ENCODE measurements around the gene ZC2HC1B.
"Not testable (repeated sequence)": the region's sequence is repeated elsewhere in the genome, so short reads cannot be mapped to it uniquely, and the experiment has no call there.

ZC2HC1B gene, protein sequence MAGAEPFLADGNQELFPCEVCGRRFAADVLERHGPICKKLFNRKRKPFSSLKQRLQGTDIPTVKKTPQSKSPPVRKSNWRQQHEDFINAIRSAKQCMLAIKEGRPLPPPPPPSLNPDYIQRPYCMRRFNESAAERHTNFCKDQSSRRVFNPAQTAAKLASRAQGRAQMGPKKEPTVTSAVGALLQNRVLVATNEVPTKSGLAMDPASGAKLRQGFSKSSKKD

DNA sequence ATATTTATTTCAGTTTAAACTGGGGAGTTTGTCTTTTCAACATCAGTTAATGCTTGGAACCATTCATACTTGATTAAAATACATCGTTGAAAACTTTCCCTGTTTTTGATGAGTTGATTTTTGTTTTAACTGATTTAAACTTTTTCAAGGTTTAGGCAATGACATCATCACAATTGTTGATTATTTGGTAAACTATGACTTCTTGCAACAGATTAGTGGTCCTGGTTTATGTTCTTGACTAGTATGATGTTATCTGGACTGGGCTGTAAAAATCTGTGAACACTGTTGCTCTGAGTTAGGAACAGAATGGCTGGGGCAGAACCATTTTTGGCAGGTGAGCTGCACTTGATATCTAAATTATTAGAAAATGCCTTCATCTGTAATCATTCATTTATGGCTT lies at the start of gene ZC2HC1B:
Gene ZC2HC1B (plus strand): TSS at position 241 of the 400 bp plus-strand sequence. CDS start 66 bp downstream, at position 307.
- DNase-seq, result no peak

DNA sequence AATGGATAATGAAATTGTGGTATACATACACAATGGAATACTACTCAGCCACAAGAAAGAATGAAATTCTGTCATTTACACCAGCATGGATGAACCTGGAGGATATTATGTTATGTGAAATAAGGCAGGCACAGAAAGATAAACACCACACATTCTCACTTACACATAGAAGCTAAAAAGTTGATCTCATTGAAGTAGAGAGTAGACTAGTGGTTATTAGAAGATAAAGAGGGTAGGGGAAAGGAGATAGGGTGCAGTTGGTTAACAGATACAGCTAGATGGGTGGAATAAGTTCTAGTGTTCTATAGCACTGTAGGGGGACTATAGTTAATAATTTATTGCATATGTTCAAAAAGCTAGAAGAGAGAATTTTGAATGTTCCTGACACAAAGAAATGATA lies 46.7 kb upstream of the ZC2HC1B start:
- DNase-seq, result no peak

DNA sequence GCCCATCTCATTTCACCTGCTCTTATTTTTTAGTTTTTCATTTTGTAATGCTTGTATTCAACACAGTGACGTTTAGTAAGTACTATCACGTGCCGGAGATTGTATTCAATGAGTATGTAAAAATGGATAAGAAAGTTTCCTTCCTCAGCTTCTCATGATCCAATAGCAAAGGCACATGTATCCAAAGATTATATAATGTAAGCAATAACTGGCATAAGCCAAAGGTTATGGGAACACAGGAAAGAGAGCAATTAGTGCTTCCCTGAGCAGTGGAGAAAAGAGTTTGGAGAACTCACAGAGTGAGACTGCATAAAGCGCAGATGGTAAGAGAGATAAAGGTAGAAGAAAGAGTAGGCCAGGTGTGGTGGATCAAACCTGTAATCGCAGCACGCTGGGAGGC lies 42.9 kb upstream of the ZC2HC1B start:
- DNase-seq, result no peak

DNA sequence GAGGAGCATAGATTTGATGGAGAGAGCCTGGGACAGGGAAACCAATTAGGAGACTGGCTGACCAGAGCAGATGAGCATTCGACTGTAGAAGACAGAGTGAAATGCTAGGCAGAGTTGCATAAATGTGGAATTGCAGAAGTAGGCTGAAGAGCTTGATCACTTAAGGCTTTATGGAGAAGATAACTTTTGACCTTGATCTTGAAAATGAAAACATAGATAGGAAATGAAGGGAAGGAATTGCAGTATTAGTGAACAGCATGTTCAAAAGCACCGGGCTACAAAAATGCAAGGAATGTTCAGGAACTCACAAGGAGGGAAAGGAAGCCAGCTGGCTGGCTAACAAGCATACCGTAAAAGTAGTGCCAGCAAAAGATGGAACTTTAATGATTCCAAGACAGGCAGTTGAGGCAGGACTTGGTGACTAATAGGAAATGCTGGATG lies 41.7 kb upstream of the ZC2HC1B start:
- no peak for DNase-seq

DNA sequence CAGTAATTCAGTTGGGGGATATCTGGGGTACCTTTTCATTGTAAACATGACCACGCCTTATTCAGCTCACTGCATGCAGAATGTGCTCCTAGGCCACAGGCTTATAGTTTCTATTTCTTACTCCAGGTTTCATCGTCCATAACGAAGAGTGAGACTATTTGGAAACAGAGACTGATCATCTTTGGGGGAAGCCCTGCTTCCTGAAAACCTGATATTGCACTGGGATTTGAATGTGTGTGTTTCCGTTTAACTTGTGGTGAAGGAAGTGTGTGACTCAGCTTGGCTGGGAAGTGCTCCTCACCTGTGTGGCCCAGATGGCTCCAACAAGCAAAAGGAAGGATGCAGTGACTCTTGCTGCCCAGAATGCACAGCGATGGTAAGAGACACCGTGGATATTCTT lies 40.7 kb upstream of the ZC2HC1B start:
- no peak for DNase-seq

DNA sequence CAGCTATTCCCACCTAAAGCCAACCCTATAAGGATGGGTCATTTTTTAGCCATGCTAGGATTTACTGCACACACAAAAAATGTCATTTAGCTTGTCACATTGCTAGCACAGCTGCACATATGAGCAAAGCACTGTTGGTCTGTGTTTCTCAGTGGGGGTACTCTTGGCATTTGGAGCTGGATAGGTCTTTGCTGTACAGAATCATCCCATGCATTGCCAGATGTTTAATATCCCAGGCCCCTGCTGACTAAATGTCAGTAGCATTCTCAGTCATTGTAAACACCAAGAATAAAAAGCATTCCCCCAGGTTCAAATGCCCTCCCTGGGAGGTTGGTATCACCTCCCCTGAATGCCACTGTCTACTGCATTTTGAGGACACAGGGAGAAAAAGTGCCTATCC lies 35.7 kb upstream of the ZC2HC1B start:
- DNase-seq, result no peak

DNA sequence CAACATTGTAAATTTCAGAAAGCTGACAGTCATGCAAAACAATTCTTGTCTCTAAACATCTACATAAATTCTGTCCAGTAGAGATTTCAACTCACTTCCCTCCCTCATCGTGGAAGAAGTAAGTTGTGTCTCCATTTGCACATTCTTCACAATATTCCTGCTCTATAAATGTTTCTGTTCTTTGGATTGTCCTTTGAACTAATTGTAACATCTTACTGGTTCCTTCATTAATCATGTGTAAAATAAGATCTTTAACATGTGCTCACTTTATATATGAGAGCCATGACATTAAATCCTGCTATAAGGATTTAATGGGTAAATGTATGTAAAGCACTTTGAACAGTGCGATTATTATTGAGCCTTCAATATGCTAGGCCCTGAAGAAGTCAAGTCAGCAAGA lies 28.1 kb upstream of the ZC2HC1B start:
- no peak for DNase-seq

DNA sequence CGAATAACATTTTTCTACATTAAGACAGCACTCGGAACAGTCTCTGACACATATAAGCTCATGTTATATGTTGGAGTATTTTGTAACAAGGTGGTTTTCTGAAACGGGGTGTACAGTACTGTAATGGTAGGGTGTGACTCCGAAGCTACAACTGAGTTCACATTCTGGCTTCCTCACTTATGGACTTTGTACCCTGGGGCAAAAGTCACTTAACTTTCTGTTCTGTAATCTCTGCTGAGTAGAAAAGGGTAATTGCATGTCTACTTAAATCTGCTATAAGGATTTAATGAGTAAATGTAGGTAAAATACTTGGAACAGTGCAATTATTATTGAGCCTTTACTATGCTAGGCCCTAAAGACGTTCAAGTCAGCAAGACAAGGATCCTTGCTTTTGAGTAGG lies 25.9 kb upstream of the ZC2HC1B start:
- no peak for DNase-seq

DNA sequence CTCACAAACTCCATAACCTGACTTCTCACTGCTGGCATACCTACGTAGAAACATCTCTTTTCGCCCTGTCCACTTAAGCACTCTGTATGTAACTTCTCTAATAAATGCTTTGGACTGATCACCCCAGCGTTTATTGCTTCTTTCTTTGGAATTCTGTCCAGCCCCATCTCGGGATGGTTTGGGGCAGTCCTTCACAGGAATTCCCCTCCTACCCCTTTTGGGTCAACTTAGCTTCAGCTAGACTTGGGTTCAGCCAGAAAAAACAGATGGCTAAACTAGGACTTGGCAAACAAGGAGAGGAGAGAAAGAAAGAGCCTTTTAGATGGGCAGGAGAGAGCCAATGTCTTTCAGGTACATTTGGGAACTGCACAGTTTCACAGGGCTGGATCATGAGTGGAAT lies 25.1 kb upstream of the ZC2HC1B start:
- DNase-seq, result no peak

DNA sequence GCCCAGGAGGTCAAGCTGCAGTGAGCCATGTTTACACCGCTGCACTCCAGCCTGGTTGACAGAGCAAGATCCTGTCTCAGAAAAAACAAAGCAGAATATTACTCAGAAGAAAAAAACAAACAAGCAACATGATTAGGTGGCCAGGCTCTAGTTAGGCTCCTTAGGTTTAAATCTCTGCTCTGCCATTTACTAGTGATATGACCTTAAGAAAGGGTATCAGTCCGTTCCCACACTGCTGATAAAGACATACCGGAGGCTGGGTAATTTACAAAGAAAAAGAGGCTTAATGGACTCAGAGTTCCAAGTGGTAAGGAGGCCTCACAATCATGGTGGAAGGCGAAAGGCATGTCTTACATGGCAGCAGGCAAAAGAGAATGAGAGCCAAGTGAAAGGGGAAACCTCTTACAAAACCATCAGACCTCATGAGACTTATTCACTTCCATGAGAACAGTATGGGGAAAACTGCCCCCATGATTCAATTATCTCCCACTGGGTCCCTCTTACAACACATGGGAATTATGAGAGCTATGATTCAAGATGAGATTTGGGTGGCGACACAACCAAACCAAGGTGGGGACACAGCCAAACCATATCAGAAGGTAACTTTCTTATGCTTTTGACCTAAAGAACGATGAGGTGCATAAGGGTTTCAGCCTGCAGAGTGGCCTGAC lies 23.5 kb upstream of the ZC2HC1B start:
- no peak for DNase-seq

DNA sequence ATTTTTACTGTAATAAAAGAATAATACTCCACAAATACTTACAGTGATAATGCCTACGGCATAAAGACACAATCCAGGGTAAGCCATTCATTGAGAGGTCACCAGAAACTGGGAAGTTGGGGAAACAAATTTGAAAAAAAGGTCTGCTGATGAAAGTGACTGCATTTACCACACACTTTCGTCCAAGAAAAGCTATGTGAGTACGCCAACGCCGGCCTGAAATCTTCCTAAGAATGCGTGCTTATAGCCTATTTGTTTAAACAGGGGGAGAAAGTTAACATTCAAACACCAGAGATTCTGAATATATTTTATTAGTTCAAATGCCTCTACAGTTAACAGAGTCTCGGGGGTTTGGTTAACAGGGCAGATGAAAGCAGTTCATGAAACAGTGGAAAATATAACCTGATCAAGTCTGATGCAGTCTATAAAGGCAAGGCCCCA lies 21.8 kb upstream of the ZC2HC1B start:
- DNase-seq, result no peak

DNA sequence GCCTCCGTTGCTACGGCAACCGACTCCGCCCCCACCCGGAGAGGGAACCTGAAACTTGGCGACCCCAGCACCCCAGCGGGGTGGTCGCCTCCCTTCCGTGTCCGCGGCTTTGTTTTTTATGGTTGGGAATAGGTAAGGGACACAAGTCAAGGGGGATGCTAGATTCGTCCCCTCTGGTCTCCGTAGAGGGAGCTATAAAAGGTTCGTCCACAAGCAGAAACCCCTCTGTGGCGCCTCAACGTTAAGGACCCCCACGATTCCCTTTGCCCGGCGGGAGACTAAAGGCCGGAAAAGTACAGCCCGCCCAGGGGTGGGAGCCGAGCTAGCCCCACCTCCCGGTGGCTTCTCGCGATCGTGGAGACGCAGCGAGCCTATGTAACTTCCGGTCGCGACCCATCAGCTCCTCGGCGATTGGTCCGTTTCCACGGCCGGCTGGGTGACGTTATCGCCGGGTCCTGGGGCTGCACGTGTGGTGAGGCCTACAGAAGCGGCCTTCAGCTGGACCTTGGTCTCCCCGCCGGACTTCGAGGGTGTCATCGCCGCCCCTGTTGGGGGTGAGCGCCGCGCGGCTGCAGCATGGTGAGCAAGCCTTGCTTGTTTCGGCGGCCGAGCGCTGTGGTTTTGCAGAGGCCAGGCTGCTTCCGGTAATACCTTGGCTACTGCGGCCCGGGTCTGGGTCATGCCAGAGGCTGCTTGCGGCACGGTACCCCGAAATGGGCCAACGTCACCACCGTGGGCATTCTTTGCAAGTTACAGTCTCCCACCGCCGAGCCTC lies 21.2 kb upstream of the ZC2HC1B start, which contains the start of gene LTV1:
Gene LTV1 (plus strand): TSS at position 437 of the 775 bp plus-strand sequence. CDS start 140 bp downstream, at position 577.
- peak; percentile 97 for DNase-seq

DNA sequence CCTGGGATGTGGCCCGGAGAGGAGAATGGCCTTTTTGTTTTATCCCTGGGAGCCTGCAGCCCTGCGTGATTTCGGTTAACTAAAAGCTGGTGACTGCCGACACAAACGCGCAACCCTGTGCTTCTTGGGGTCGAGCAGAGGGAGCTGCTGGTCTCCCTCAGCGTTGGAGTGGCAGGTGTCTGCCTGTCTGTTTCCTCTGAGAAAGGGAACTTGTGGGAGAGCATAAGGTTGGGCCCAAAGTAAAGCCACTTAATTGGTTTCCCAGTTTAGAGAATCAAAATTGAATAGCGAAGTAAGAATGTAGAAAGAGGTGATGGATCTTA lies 20.6 kb upstream of the ZC2HC1B start:
- DNase-seq, result no peak

DNA sequence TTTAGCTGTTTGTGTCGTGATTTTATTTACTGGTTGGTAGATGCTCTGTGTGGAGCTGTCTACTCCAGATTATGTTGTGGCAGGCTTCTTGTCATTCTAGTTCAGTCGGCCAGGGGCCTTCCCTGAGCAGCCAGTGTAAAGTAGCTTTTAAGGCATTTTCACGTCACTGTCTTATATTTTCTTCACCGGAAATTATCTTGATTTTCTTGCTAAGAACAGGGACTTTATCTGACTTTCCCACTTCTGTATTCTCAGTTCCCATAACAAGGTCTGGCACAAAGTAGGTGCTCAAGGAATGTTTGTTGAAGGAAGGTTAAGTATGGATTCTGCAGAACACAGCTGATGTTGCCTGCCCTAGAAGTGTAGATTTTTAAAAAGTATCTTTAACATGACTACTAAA lies 20.3 kb upstream of the ZC2HC1B start:
- DNase-seq, result no peak

DNA sequence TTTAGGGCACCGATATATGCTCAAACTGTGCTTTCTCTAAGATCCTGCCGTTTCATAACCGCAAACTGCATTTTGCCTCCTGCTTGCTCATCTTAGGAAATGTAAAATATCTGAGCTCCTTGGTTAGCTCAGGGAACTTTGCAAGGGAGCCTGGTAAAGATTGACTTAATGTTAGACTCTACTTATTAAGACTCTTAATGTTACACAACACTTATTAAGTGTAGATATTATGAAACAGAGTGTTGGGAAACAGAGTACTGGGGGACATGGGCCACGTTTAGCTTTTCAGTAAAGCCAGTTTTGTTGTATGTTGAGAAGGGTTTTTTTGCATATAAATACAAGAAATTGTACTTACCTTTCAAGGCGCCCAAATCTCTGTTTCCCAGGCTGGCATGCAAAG lies 19.2 kb upstream of the ZC2HC1B start:
- no peak for DNase-seq

DNA sequence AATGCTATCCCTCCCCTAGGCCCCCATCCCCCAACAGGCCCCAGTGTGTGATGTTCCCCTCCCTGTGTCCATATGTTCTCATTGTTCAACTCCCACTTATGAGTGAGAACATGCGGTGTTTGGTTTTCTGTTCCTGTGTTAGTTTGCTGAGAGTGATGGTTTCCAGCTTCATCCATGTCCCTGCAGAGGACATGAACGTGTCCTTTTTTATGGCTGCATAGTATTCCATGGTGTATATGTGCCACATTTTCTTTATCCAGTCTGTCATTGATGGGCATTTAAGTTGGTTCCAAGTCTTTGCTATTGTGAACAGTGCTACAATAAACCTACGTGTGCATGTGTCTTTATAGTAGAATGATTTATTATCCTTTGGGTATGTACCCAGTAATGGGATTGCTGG lies 12.6 kb upstream of the ZC2HC1B start:
- DNase-seq, result not testable (repeated sequence)

DNA sequence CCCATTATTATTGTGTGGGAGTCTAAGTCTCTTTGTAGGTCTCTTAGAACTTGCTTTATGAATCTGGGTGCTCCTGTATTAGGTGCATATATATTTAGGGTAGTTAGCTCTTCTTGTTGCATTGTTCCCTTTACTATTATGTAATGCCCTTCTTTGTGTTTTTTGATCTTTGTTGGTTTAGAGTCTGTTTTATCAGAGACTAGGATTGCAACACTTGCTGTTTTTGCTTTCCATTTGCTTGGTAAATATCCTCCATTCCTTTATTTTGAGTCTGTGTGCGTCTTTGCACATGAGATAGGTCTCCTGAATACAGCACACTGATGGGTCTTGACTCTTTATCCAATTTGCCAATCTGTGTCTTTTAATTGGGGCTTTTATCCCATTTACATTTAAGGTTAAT lies 9.2 kb upstream of the ZC2HC1B start:
- DNase-seq, result not testable (repeated sequence)

DNA sequence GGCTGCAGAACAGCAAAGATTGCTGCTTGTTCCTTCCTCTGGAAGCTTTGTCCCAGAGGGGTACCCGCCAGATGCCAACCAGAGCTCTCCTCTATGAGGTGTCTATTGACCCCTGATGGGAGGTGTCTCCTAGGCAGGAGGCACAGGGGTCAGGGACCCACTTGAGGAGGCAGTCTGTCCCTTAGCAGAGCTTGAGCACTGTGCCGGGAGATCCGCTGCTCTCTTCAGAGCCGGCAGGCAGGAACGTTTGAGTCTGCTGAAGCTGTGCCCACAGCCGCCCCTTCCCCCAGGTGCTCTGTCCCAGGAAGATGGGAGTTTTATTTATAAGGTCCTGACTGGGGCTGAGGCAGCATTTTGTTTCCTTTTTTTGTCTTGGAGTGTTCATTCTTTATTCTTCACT lies 7.5 kb upstream of the ZC2HC1B start:
- not testable (repeated sequence) for DNase-seq

DNA sequence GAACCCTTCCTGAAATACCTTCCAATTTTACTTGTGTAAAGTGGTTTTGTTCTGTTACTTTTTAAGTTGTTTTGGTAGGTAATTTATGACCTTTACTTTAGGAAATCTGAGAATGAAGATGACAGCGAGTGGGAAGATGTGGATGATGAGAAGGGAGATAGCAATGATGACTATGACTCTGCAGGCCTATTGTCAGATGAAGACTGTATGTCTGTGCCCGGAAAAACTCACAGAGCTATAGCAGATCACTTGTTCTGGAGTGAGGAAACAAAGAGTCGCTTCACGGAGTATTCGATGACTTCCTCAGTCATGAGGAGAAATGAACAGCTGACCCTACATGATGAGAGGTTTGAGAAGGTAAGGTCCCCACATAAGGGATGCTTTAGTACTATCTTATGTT lies 6.6 kb upstream of the ZC2HC1B start:
- no peak for DNase-seq

DNA sequence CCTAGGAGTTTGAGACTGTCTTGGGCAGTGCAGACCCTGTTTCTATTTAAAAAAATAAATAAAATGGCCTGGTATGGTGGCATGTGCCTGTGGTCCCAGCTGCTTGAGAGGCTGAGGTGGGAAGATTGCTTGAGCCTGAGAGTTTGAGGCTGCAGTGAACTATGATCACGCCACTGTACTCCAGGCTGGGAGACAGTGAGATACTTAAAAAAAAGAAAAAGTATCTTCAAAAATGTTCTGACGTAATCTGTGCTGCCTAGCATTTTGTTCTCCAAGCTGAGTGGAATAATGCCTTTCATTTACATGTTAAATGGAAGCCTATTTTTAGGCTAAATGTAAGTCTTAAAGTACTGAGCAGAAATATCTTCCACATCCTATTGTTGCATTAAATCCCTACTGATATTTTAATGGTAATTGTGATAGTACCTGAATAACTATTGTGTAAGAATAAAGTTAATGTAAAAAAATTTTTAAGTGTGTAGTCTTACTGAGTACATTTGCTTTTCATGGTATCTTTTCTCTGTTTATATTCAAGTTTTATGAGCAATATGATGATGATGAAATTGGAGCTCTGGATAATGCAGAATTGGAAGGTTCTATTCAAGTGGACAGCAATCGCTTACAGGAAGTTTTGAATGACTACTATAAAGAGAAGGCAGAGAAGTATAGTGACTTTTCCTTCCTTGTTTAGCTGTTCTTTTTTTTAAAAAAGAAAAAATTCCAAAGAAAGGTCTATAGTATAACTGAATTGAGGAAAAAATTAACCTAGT lies 4.2 kb upstream of the ZC2HC1B start:
- DNase-seq, result no peak

DNA sequence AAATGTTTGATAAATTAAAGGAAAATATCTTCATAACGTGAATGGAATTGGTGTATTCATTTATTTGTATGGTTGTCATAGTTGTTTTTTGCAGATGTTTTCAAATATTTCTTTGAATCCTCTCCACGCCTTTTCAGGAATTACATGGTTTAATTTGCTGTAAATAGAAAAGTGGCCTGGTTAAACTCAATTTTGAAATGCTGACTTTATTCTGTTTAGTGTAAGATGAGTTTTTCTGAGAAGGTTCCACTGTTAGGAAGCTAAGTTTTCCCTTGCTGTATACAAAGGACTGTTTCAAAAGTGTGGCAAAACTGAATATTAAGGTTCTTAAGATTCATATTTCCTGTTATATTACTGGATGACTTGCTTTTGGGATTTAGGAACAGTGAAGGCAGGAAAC lies 503 bp upstream of the ZC2HC1B start:
- DNase-seq, result no peak

DNA sequence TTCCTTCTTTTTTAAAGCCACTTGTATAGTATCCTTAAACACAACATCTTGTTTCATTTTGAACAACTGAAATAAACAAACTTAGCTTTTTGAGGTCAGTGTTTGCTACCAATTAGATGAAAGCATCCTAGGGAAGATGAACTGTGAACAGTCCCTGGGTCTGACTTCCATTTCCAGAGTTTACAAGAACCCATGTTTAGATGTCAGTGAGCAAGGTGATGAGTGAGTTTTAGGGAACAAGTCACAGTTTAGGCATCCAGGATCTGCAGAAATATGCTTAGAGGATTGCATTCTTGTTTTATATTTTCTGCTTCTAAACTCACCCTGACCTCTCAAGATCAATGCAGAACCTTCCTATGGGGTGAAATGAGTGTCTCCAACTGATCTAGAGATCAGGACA lies 3.0 kb downstream of the ZC2HC1B start:
- no peak for DNase-seq

DNA sequence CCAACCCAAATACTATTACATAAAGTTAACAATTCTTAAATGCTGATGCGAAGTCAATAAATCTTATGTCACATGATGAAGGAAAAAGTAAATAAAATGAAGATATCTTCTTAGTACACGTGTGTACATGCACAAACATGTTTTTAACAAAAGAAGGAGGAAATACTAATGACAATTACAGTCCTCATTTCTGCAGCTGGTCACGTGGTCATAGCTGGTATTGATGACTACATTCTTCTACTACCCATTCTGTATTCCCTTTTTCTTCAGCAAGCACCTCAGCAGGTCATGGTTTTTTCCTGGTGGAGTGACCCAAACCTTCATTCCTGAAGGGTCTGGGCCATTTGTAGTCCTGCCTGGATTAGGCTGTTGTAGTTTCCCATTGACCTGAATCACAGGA lies 4.5 kb downstream of the ZC2HC1B start:
- not testable (repeated sequence) for DNase-seq
